Measurements from ENCODE around the gene PLEKHA6.

GRCh38 chr1:204316164-204316563 is 43.6 kb downstream of the PLEKHA6 start:
- no peak for TF ChIP-seq POLR2A (IDR thresholded peaks at IDR 0.05; ENCODE audit: low read depth, low read length)
- no peak for TF ChIP-seq SPI1 (IDR thresholded peaks at IDR 0.05; ENCODE audit: low read depth, low read length)
- no peak for TF ChIP-seq POLR2AphosphoS5 (IDR thresholded peaks at IDR 0.05; ENCODE audit: low read depth, low read length)
- no peak for TF ChIP-seq TAF1 (IDR thresholded peaks at IDR 0.05; ENCODE audit: low read depth, low read length)
- TF ChIP-seq PAX5 (IDR thresholded peaks at IDR 0.05; ENCODE audit: insufficient read depth, low read length, severe bottlenecking), result no peak

Data from GM12891 (cell line).